Stromal cell of bone marrow (primary cell): ENCODE measurements around the gene SPAG6.

Source experiments
- DNase-seq: peaks from one replicate; pipeline ENCODE4 v3.0.0-alpha.2; 2012; ENCODE audit warnings: low read depth

The SPAG6 gene

GRCh38 chr10:22321924-22322640, 23.2 kb upstream of the SPAG6 start:
- DNase-seq = no peak

DNA sequence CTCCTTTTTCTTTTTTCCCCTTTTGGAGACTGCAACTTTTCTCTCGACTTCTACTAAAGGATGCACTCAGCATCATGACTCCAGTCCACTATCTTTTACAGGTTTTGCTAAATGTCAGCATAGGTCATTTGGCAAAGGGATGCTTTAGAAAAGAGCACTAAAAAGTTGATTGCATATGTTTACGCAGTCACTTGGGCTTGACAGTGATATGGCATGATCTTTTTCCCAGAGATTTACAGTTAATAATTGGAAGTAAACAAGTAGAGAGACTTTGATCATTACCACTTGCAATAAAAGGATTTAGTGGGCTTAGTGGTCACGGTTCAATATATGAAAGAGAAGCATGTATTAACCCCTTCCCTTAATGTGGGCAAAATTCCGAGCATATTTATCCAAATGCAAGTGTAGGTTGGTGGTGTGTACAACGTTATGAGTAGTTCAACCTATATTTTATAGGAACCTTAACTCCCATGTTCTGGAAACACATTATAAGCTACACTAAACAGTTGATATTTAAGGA, 22.6 kb upstream of the SPAG6 start:
- DNase-seq = no peak

DNA sequence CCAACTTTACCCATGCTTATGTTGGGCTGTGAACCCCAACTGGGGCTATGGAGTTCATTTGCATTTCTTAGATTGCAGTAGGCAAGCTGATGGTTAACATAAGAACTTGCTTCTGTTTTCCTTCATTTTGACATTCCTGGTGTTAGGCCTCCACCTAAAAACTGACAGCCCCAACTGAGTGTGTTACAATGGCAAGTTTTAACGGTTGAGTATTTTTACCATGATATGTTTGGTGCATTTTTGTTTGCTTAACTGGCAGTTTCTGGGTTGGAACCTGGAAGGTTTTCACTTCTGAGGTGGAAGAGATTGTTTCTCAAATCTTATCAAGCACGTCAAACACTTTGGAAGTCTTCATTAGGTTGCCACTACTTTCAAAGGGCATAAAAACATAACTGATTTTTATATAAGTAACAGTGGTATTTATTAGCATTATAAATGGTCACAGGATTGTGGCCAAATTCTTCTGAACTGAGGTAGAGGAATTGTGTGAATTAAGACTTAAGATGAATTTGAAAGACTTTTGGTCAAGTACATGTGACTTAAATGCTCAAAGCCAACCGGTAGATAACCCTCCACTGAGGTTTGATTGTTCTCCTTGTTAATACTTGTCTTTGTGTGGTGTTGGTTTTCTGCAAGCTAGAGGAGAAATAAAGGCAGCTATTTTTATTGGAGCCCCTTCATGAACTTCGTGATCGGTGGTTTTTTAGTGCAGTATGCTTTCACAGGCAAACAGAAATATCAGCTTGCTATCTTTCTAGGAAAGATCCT, 21.6 kb upstream of the SPAG6 start:
- DNase-seq = no peak

DNA sequence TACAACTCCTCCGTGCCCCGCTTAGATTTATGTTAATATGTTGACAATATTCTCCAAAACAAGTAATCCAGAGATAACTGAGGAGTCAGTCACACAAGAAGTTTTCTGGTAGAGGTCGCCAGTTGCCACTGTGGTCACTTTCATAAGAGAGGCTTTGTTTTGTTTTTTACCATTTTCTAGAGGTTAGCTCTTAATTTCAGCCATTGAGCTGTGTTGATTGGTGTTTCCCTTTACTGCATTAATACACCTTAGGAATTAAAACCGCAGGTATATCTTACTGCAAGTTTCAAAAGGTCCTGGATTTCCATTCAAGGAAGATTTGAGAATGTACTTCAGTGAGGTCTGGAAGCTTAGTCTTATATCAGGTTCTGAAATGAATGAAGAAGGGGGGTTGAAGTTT, 20.9 kb upstream of the SPAG6 start:
- no peak for DNase-seq

DNA sequence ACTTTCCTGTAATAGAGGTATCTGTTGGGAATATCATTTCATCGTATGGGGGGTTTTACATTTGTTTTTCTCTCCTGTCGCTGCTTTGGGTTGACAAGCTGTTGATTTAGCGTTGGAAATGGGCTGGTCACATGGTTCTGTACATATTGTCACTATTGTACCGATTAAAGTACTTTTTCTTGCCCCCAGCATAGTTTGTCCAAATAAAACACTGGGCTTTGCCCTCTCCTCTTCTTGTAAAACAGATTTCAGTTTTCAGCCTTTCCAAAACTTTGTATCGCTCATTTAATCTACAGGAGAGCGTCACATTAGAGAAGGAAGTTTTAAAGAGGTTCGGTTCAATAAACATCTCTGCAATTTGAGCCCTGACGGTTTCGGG, 20.4 kb upstream of the SPAG6 start:
- no peak for DNase-seq

DNA sequence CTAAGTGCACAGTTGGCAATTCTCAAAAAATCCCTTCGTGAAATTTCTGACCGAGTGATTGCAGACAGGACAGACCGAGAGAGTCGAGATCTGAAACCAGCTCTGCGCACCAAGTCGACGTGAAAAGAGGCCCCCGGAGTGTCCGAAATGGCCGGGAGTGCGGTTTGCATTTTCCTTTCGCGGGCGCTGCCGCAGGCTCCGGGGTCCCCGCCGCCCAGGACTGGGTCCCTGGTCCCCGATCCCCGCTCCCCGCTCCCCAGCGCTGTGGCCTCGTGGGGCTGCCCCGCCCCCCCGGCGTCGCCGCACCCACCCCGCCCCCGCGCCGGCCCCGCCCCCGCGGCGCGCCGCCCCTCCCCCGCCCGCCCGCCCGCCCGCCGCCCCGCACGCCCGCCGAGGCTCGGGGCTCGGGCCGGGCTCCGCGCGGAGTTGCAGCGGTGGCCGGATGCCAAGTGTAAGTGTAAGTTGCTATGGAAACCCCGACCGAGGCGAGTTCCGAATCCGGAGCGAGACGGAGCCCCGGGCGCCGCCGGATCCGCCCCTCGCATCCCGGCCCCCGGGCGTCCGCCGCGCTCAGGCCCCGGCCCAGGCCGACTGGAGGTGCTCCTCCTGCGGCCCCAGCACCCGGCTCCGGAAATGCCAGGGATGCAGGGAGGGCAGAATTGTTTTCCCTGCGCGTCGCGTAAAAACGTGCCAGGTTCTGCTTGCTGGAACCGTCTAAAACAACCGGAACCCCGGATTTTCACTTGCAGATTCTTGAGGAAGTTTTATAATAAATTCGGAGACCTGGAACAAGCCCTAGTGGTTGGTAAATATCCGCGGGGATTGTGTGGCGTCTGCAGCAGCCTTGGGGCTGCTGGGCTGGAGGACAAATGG, 19.8 kb upstream of the SPAG6 start:
- no peak for DNase-seq

GRCh38 chr10:22326145-22326702, 19.1 kb upstream of the SPAG6 start:
- no peak for DNase-seq

GRCh38 chr10:22329150-22329549, 16.1 kb upstream of the SPAG6 start:
- no peak for DNase-seq

DNA sequence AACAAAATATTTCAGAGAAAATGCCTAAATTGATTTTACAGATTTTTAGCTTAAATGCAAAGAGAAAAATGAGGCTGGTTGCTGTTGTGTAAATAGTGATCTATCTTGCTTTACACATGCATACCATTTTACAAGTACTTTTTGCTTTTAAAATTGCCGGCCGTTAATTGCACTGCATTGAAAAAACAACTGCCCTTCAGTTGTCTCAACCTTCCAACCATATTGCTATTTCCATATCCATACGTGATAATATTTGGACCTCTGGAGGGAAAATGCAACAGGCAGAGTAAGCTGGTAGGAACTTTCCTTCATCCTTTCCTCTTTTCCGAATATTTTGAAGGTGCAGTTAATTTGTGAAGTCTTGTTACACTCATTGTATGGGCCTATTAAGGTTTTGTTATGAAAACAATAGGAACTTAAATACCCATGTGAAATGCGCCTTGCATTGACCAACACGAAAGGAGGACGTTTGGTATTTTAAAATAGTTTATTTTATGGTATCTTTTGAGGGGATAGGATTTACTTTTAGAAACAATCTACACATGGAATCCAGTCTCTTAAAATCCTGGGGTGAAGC, 13.1 kb upstream of the SPAG6 start:
- DNase-seq = no peak

- DNase-seq = no peak
Measured at GRCh38 chr10:22333167-22333974, 11.9 kb upstream of the SPAG6 start.

GRCh38 chr10:22333975-22334282, 11.4 kb upstream of the SPAG6 start:
- DNase-seq = no peak

DNA sequence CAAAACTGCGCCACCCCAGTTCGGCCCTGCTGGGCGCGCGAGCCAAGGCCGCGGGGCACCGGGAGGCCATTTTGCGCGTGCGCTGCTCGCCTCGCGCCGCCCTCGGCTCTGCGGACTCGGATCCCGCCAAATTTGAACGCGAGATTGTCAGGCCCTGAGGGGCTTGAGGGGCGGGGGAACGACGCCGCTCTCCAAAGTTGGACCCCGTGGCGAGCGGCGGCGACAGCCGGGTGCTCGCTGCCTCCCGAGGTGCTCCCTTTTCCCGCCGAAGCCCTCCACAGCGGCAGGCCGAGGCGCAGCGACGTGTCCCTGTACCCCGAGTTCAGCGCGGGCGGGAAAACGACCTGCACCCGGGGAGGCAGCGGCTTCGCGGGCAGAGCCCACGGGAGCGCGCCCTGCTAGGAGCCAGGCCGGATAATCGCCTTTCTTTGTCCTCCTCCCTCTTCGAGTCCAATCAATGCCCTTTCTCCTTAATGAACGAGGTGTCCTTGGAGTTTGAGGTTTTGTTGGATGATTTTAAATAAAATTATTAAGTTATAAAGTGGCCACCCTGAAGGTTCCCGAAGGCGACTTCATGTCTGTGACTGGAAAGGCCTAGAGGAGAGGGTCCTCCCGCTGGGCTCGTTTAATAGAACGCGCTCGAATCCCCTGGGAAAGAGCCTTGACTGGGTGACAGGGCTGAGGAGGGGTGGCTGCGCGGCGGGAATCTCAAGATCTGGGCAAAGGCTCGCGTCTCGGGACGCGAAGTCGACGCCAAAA, 10.7 kb upstream of the SPAG6 start:
- DNase-seq = no peak

DNA sequence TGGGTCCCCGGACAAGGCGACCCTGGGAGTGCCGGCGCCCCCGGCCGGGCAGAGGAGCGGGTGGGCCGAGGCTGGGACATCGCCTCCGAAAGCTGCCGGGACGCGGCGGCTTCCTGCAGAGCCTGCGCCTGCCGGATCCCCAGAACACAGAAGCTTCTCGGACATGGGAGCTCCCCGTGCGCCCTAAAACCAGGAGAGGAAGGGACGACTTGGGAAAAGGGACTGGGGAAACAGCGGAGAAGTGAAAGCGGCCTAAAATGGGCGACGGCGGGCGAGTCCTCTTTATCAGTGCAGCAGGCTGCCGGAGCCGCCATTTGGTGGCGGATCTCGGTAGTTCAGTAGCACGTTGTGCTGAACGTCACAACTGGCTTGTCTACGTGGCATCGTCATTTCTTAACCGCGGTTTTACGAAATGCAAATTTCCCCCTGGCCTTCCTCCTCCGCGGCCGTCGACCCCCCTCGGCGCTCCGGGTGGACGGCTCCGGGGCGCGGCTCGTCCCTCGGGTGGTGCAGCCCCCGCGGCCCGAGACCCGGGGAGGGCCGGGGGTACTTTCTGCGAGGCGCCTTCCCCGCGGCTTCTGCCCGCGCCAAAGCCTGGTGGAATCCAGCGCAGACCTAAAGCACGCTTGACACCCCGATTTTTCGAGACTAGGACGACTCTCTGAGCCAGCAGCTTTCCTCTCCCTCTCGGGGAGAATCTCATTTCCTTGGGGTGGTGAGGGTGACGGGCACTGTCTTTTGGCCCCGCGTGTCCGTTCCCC, 9.9 kb upstream of the SPAG6 start:
- no peak for DNase-seq

DNA sequence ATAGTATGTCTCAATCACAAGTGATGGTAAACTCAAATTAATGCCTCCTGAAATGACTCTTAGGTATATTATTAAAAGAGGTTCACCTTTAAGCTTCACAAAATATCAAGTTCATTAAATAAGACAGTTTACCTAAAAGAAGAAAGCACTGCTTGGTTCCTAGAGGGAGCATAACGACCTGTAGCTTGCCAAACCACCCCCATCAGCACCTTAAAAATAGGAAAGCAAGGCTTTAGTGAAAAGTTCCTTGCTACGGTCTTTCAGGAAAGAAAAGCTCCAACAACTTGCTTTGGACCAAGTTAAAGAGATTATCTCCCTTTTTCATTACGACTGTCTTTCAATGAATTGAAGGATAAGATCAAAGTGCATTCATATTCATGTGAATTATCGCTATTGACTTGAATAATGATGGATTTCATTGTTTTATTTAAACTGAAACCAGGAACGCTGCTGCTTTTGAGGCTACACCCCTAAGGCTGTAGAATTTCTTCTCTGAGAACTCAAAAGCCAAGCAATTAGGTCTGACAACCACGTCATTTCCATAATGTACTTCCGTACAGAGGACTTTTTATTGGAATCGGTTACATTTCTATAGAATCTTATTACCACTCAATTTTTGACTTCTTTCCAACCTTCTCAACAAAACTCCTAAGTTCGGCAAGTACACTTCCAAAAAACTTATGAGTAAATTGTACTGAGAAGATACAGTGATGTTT, 7.0 kb upstream of the SPAG6 start:
- no peak for DNase-seq

DNA sequence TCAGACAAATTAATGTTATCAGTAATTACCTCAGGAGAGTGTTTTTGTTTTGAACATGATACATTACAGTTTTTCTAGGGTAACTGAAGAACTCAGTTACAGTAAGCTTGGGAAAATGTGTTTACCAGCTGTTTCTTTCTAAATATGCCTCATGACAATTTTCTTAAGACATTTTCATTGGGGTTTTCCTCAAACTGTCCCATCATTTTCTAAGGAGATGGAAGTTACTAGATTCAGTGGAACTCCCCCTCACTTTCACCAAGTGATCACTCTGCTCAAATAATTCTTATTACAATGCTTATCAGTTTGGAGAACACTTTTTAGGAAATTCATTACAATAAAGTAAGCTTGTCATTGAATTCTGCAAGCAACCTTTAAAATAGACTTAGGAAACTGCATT, 6.4 kb upstream of the SPAG6 start:
- no peak for DNase-seq

- no peak for DNase-seq
Measured at GRCh38 chr10:22339761-22340328, 5.5 kb upstream of the SPAG6 start.

DNA sequence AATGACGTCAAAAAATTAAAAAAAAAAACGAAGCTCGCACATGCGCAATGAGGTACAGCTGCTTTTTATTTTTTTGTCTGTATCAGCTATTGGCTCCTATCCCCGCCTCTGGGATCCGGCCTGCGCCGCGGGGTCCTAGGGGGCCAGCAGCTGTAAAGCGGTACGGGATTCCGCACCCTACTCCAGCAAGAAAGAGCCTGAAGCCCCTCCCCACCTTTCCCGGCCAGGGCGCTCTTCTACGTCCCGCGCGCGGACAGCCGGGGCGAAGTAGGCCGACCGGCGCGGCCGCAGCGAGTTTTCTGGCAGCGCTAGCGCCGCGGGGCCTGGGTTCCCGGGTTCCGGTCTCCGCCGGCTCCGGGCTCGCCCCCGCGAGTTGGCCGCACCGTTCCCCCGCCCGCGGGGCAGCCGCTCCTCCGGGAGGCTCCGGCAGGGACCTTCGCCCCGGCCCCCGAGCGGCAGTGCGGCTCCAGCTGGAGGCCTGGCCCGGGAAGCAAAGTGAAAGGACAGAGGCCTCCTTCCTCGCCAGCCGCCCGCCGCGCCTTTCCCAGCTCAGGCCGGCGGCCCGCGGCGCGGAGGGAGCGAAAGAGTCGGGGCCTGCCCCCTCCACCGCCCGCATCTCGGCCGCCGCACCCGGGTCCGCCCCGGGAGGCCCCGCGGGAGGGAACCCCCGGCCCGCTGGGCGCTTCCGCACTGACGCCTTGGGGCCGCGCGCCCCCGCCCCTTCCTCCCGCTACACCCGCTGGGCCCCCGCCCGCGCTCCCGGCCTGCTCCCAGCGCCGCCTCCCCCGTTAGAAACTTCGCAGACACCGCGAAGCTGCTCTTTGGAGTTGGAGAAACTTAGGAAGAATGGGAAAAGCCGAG, 4.7 kb upstream of the SPAG6 start:
- peak; percentile 60 for DNase-seq
